ENCODE measurements around the gene SLC13A3. TPM values are rescaled to one million over a fixed set of nuclear protein-coding genes. Genes with fewer than 3 reads are reported as not detected.

SLC13A3 gene
- total RNA-seq, 1 donor, result 4.3 TPM

DNA sequence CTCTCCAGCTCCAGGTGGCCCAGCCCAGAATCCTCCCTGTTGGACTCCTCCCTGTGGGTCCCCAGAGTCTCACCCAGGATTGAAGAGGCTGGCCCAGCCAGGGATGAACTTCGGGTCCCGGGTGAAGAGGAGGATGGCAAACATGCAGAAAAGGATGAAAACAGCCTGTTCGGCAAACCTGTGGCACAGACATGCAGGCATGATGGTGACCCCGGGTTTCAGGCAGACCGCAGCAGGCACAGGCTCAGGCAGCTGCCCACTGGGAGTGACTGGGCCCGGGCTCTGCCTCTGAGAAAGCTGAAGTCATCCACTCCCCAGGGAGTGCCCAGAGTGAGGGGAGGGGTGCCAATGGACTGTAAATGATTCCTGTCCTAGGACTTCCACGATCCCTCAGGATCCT, 63.3 kb downstream of the SLC13A3 start:
- H3K4me3 ChIP-seq (ENCODE audit: low read depth, low read length), result no peak overlapping the region
- no peak for DNase-seq (ENCODE audit: low read depth)
- no peak for TF ChIP-seq CTCF (IDR thresholded peaks at IDR 0.05; ENCODE audit: insufficient read depth, low read depth, low read length)

DNA sequence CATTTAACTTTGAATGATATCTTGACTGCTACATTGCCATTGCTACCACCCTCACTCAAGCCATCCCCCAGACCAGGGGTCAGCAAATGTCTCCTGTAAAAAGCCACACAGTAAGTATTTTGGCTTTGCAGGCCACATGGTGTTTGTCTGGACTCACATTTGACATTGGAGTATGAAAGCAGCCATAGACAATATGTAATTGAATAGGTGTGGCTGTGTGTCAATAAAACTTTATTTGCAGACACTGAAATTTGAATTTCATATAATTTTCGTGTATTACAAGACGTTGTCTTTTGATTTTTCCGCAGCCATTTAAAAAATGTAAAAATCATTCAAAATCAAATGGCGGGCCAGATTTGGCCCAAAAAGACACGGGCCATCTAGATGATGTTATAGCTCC, 64.5 kb downstream of the SLC13A3 start:
- no peak for TF ChIP-seq CTCF (IDR thresholded peaks at IDR 0.05; ENCODE audit: insufficient read depth, low read depth, low read length)
- H3K4me3 ChIP-seq (ENCODE audit: low read depth, low read length), result no peak overlapping the region
- DNase-seq (ENCODE audit: low read depth), result no peak

DNA sequence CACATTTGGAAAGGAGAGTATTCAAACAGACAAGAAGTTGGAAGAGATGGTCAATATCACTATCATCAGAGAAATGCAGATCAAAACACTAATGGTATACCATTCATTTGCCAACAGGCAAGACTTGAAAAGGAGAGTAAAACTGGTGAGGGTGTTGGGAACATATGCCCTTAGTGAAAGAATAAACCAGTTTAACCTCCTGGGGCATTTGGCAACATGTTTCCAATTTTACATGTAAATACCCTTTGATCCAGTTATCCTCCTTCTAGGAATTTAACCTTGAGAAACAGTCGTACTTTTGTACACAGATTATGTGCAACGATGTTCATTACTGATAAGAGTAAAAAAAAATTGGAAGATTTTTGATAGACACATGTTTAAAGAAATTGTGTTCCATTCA, 66.8 kb downstream of the SLC13A3 start:
- TF ChIP-seq CTCF (IDR thresholded peaks at IDR 0.05; ENCODE audit: insufficient read depth, low read depth, low read length), result no peak
- no peak overlapping the region for H3K4me3 ChIP-seq (ENCODE audit: low read depth, low read length)
- DNase-seq (ENCODE audit: low read depth), result no peak

GRCh38 chr20:46583411-46584214, 67.6 kb downstream of the SLC13A3 start:
- H3K4me3 ChIP-seq (ENCODE audit: low read depth, low read length), result no peak overlapping the region
- TF ChIP-seq CTCF (IDR thresholded peaks at IDR 0.05; ENCODE audit: insufficient read depth, low read depth, low read length), result no peak

DNA sequence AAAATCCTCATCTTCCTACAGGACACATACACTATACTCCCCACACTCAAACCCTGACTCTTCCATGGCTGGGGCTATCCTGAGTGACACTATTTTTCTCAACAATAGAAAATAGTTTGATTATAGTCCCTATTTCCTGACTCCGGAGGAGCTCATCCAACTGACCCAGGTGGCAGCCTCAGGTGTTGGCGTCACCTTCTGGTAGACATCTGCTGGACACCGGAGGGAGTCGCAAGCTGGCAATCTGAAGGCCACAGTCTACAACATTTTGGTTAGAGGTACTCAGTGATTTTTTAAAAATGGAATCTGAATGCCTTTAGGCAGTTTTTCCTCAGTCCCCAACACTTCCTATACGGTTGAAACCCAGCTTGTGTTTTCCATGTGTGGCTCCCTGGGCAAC, 68.6 kb downstream of the SLC13A3 start:
- TF ChIP-seq CTCF (IDR thresholded peaks at IDR 0.05; ENCODE audit: insufficient read depth, low read depth, low read length), result no peak
- no peak overlapping the region for H3K4me3 ChIP-seq (ENCODE audit: low read depth, low read length)

More at GRCh38 chr20:46583411-46584214, 67.6 kb downstream of the SLC13A3 start:
- DNase-seq (ENCODE audit: low read depth), result no peak

GRCh38 chr20:46581391-46581790, 69.9 kb downstream of the SLC13A3 start:
- no peak for TF ChIP-seq CTCF (IDR thresholded peaks at IDR 0.05; ENCODE audit: insufficient read depth, low read depth, low read length)
- no peak for DNase-seq (ENCODE audit: low read depth)
- no peak overlapping the region for H3K4me3 ChIP-seq (ENCODE audit: low read depth, low read length)

More for the DNA sequence above, 68.6 kb downstream of the SLC13A3 start:
- DNase-seq (ENCODE audit: low read depth), result no peak
